Liver (tissue), 9 donors: ENCODE measurements around the gene SKI. TPM values are rescaled to one million over a fixed set of nuclear protein-coding genes. Genes with fewer than 3 reads are reported as not detected.

ENCODE experiments used
- DNase-seq: peaks from one replicate; pipeline ENCODE4 v3.0.0-alpha.2; 2017; ENCODE audit warnings: low spot score
- H3K27ac ChIP-seq, 2 donors: one replicate each; pipeline ENCODE4 v1.7.0; 2013; ENCODE audit warnings: inconsistent platforms in 2 of 2, low read length in 2 of 2, control low read depth in 1 of 2, low read depth in 1 of 2, mild to moderate bottlenecking in 1 of 2
- H3K27me3 ChIP-seq, 4 donors: one replicate each; pipeline versions ENCODE4 v1.6.1 to v1.7.0; 2013; ENCODE audit warnings: low read length in 3 of 4, inconsistent platforms in 1 of 4, mild to moderate bottlenecking in 1 of 4, moderate library complexity in 1 of 4; ENCODE audit not compliant: control insufficient read depth in 4 of 4, insufficient read depth in 4 of 4
- H3K36me3 ChIP-seq, 4 donors: one replicate each; pipeline versions ENCODE4 v1.6.1 to v1.7.0; 2013; ENCODE audit warnings: low read length in 3 of 4, mild to moderate bottlenecking in 3 of 4, low read depth in 1 of 4, moderate library complexity in 1 of 4; ENCODE audit not compliant: control insufficient read depth in 4 of 4, insufficient read depth in 3 of 4
- H3K4me1 ChIP-seq, 4 donors: one replicate each; pipeline versions ENCODE4 v1.6.1 to v1.7.0; 2013; ENCODE audit warnings: low read length in 3 of 4, mild to moderate bottlenecking in 3 of 4, moderate library complexity in 1 of 4; ENCODE audit not compliant: control insufficient read depth in 4 of 4, insufficient read depth in 4 of 4
- H3K4me3 ChIP-seq, 3 donors: one replicate each; pipeline versions ENCODE4 v1.6.1 to v1.7.0; 2013; ENCODE audit warnings: low read length in 3 of 3, control low read depth in 1 of 3, low read depth in 1 of 3, mild to moderate bottlenecking in 1 of 3
- H3K9ac ChIP-seq, 2 donors: one replicate each; pipeline ENCODE4 v1.7.0; 2013; ENCODE audit warnings: low read length in 2 of 2, mild to moderate bottlenecking in 2 of 2, moderate library complexity in 2 of 2, control low read depth in 1 of 2, low read depth in 1 of 2
- H3K9me3 ChIP-seq, 4 donors: one replicate each; pipeline versions ENCODE4 v1.6.1 to v1.7.0; 2013; ENCODE audit warnings: low read length in 3 of 4; ENCODE audit not compliant: control insufficient read depth in 4 of 4
- ATF3 ChIP-seq: IDR thresholded peaks from 2 replicates; pipeline ENCODE4 v1.6.1; 2016; ENCODE audit warnings: antibody characterized with exemption
- EGR1 ChIP-seq, 2 donors: IDR thresholded peaks; 2 replicates each; pipeline ENCODE4 v1.6.1; 2016 to 2018; ENCODE audit warnings: antibody characterized with exemption in 2 of 2, low read depth in 2 of 2
- FOXA1 ChIP-seq: IDR thresholded peaks from 2 replicates; pipeline ENCODE4 v1.6.1; 2016; ENCODE audit warnings: antibody characterized with exemption
- FOXA2 ChIP-seq: IDR thresholded peaks from 2 replicates; pipeline ENCODE4 v1.6.1; 2016; ENCODE audit warnings: antibody characterized with exemption
- GABPA ChIP-seq, 2 donors: IDR thresholded peaks in 1 of 2; conservative IDR thresholded peaks in 1 of 2; 2 replicates each; pipeline ENCODE4 v1.6.1; 2016; ENCODE audit warnings: antibody characterized with exemption in 2 of 2, mild to moderate bottlenecking in 1 of 2, moderate library complexity in 1 of 2
- HNF4G ChIP-seq: IDR thresholded peaks from 2 replicates; pipeline ENCODE4 v1.6.1; 2016; ENCODE audit warnings: antibody characterized with exemption
- JUND ChIP-seq, 2 donors: IDR thresholded peaks; 2 replicates each; pipeline ENCODE4 v1.6.1; 2016; ENCODE audit warnings: antibody characterized with exemption in 2 of 2
- NR2F2 ChIP-seq: IDR thresholded peaks from 2 replicates; pipeline ENCODE4 v1.6.1; 2016; ENCODE audit warnings: antibody characterized with exemption
- REST ChIP-seq: IDR thresholded peaks from 2 replicates; pipeline ENCODE4 v1.6.1; 2016; ENCODE audit warnings: antibody characterized with exemption, mild to moderate bottlenecking
- SP1 ChIP-seq: IDR thresholded peaks from 2 replicates; pipeline ENCODE4 v1.6.1; 2018; ENCODE audit warnings: antibody characterized with exemption, mild to moderate bottlenecking
- TAF1 ChIP-seq: conservative IDR thresholded peaks from 2 replicates; pipeline ENCODE4 v1.6.1; 2016; ENCODE audit warnings: antibody characterized with exemption, mild to moderate bottlenecking
- YY1 ChIP-seq: IDR thresholded peaks from 2 replicates; pipeline ENCODE4 v1.6.1; 2016; ENCODE audit warnings: antibody characterized with exemption, mild to moderate bottlenecking
- ZBTB33 ChIP-seq: IDR thresholded peaks from 2 replicates; pipeline ENCODE4 v1.6.1; 2016; ENCODE audit warnings: antibody characterized with exemption
- WGBS: extraction: QIAGEN DNeasy Blood & Tissue Kit; methylation state at CpG from one replicate; pipeline ENCODE4 v1.1.7; 2013; 5-methylcytosine and 5-hydroxymethylcytosine counted together
- polyA plus RNA-seq, 2 donors: library from polyadenylated mRNA; stranded (reverse) in 1 of 2; unstranded in 1 of 2; fragments of 200-250 nt in 1 of 2; fragments of >200 nt in 1 of 2; fragmentation: Nextera tagmentation in 1 of 2; extraction: Ambion mirVana in 1 of 2; gene quantifications; one replicate each; pipeline versions ENCODE4 v1.2.1 to v1.2.3, GENCODE V29; 2013 to 2015
- total RNA-seq, 2 donors: library from RNA; depleted of rRNA; stranded (reverse); fragments of >200 nt; gene quantifications; one replicate each; pipeline ENCODE4 v1.2.3, GENCODE V29; 2014
- TF ChIP-seq, protein P1 (sequence below): fragments of 150-350 bp; IDR thresholded peaks from 2 replicates; pipeline ENCODE4 v1.5.1; 2017; ENCODE audit warnings: improper control_type of control experiment, low read depth, low read length; ENCODE audit not compliant: missing input control
- TF ChIP-seq, protein P2 (sequence below): IDR thresholded peaks from 2 replicates; pipeline ENCODE4 v1.6.1; 2016; ENCODE audit warnings: antibody characterized with exemption
- donor health status: healthy.
- donor health status: healthy.
- donor health status: healthy.
- donor health status: healthy.
- donor health status: healthy.

SKI gene
- total and polyA plus RNA-seq, 4 donors = 3.2 to 21.3 (median 19.5) TPM

GRCh38 chr1:2200308-2200943 lies 27.7 kb upstream of the SKI start:
- WGBS = 91% methylated on average over 21 of the region's 21 CpGs
- DNase-seq = no peak
- no peaks in the 10 kb centered on the region for H3K9me3 ChIP-seq
- TF ChIP-seq ATF3 = no peak
- TF ChIP-seq NR2F2 = no peak
- TF ChIP-seq, protein P1, sequence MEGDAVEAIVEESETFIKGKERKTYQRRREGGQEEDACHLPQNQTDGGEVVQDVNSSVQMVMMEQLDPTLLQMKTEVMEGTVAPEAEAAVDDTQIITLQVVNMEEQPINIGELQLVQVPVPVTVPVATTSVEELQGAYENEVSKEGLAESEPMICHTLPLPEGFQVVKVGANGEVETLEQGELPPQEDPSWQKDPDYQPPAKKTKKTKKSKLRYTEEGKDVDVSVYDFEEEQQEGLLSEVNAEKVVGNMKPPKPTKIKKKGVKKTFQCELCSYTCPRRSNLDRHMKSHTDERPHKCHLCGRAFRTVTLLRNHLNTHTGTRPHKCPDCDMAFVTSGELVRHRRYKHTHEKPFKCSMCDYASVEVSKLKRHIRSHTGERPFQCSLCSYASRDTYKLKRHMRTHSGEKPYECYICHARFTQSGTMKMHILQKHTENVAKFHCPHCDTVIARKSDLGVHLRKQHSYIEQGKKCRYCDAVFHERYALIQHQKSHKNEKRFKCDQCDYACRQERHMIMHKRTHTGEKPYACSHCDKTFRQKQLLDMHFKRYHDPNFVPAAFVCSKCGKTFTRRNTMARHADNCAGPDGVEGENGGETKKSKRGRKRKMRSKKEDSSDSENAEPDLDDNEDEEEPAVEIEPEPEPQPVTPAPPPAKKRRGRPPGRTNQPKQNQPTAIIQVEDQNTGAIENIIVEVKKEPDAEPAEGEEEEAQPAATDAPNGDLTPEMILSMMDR = no peak
- no peak for TF ChIP-seq HNF4G
- TF ChIP-seq JUND (IDR thresholded peaks at IDR 0.05) = no peak
- no peak for TF ChIP-seq ZBTB33
- no peak for TF ChIP-seq YY1
- TF ChIP-seq GABPA (IDR thresholded peaks at IDR 0.05 in 1 of 2, conservative IDR thresholded peaks at IDR 0.05 in 1 of 2) = no peak
- TF ChIP-seq TAF1 = no peak
- TF ChIP-seq EGR1 (IDR thresholded peaks at IDR 0.05; ENCODE audit: low read depth in 2 of 2) = no peak
- H3K27ac ChIP-seq = no peak overlapping the region
- peaks cover 5 to 27% (median 13%) of the 10 kb centered on the region in 4 donors for H3K4me1 ChIP-seq
- no peak overlapping the region for H3K9ac ChIP-seq
- H3K4me3 ChIP-seq = no peak overlapping the region
- no peaks in the 10 kb centered on the region for H3K36me3 ChIP-seq
- no peaks in the 10 kb centered on the region for H3K27me3 ChIP-seq

DNA sequence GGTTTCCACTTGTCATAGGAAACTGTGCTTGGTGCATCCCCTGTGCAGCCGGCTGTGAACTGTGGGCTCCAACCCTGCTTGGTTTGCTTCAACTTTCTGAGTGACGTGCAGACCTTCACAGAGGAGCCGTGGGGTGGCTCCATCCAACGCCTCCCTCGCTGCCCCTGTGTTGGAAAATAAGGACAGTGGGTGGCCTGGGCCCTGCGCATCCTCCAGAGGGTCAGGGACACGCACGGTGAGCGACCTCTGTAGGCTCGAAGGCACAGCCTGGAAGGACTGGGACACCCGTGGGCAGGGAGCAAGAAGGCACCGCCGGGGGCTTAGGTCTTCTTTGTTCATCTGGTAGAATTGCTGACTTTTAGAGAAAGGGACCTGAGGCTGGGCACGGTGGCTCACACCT lies 27.1 kb upstream of the SKI start:
- H3K4me3 ChIP-seq = no peak overlapping the region
- H3K4me1 ChIP-seq = peaks cover 9 to 31% (median 18%) of the 10 kb centered on the region in 4 donors
- WGBS = 94% methylated on average over 14 of the region's 14 CpGs
- no peak overlapping the region for H3K27ac ChIP-seq
- no peaks in the 10 kb centered on the region for H3K36me3 ChIP-seq
- DNase-seq = no peak
- no peak overlapping the region for H3K9ac ChIP-seq
- H3K9me3 ChIP-seq = no peaks in the 10 kb centered on the region
- TF ChIP-seq FOXA1 = no peak
- no peaks in the 10 kb centered on the region for H3K27me3 ChIP-seq

- no peak for DNase-seq
- Histone ChIP-seq H3K9me3 (no peaks in the 10 kb centered on the region), H3K4me3 (no peak overlapping the region), H3K4me1 (peaks cover 12 to 39% (median 25%) of the 10 kb centered on the region in 4 donors), H3K36me3 (no peaks in the 10 kb centered on the region), H3K9ac (no peak overlapping the region), H3K27me3 (no peaks in the 10 kb centered on the region), H3K27ac (no peak overlapping the region)
- WGBS = 92% methylated on average over 9 of the region's 9 CpGs
- TF ChIP-seq REST (no peak), FOXA2 (no peak), ZBTB33 (no peak), SP1 (no peak), NR2F2 (no peak), ATF3 (no peak), HNF4G (no peak)
- TF ChIP-seq, protein P2, sequence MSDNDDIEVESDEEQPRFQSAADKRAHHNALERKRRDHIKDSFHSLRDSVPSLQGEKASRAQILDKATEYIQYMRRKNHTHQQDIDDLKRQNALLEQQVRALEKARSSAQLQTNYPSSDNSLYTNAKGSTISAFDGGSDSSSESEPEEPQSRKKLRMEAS = no peak
These were observed 26.0 kb upstream of the SKI start for GRCh38 chr1:2202008-2202575.
